DND-41 (cell line): Measurements from ENCODE around the gene PTPRN2.

Experiments
- ATAC-seq: fragments of 200-7000 bp; cut with Tn5 transposase; 3 replicates; pipeline ENCODE4 v1.9.1; 2021; ENCODE audit warnings: low read depth; ENCODE audit not compliant: insufficient read depth
- DNase-seq: peaks from one replicate; pipeline ENCODE4 v3.0.0-alpha.2; 2020
- H2AFZ ChIP-seq: 2 replicates; pipeline ENCODE4 v1.6.0; 2012; ENCODE audit warnings: low read depth, low read length
- H3K27ac ChIP-seq: 2 replicates; pipeline ENCODE4 v1.5.1; 2012; ENCODE audit warnings: low read length, inconsistent platforms
- H3K27me3 ChIP-seq: fragments of 200-600 bp; sonication (generic); 2 replicates; pipeline ENCODE4 v1.6.0; 2012; ENCODE audit warnings: low read length, mild to moderate bottlenecking, inconsistent platforms; ENCODE audit not compliant: insufficient read depth, poor library complexity
- H3K36me3 ChIP-seq: 2 replicates; pipeline ENCODE4 v1.5.1; 2012; ENCODE audit warnings: low read length, inconsistent platforms; ENCODE audit not compliant: insufficient read depth
- H3K4me1 ChIP-seq: 2 replicates; pipeline ENCODE4 v1.5.1; 2012; ENCODE audit warnings: mild to moderate bottlenecking, low read length; ENCODE audit not compliant: insufficient read depth
- H3K4me2 ChIP-seq: 2 replicates; pipeline ENCODE4 v1.6.0; 2012; ENCODE audit warnings: mild to moderate bottlenecking, moderate library complexity, low read length, inconsistent platforms; ENCODE audit not compliant: insufficient read depth
- H3K4me3 ChIP-seq, 2 experiments: fragments of 200-600 bp in 1 of 2; shearing (Covaris generic) in 1 of 2; 2 replicates each; pipeline ENCODE4 v1.5.1; 2012 to 2016; ENCODE audit warnings: inconsistent platforms in 2 of 2, low read length in 2 of 2, mild to moderate bottlenecking in 2 of 2, low read depth in 1 of 2, moderate library complexity in 1 of 2
- H3K79me2 ChIP-seq: 2 replicates; pipeline ENCODE4 v1.6.0; 2012; ENCODE audit warnings: low read length, inconsistent platforms; ENCODE audit not compliant: insufficient read depth
- H3K9ac ChIP-seq: 2 replicates; pipeline ENCODE4 v1.6.0; 2012; ENCODE audit warnings: low read depth, mild to moderate bottlenecking, inconsistent platforms, low read length, moderate library complexity
- H3K9me3 ChIP-seq: 2 replicates; pipeline ENCODE4 v1.5.1; 2012; ENCODE audit warnings: low read length, moderate library complexity, mild to moderate bottlenecking, inconsistent platforms; ENCODE audit not compliant: insufficient read depth, severe bottlenecking
- H4K20me1 ChIP-seq: 2 replicates; pipeline ENCODE4 v1.6.0; 2012; ENCODE audit warnings: low read length; ENCODE audit not compliant: insufficient read depth
- EZH2 ChIP-seq: IDR thresholded peaks from 3 replicates; pipeline ENCODE4 v1.6.1; 2012; ENCODE audit warnings: borderline replicate concordance, low read depth, mild to moderate bottlenecking, moderate library complexity, low read length, inconsistent platforms; ENCODE audit not compliant: severe bottlenecking
- TF ChIP-seq, protein P1 (sequence below): IDR thresholded peaks from 2 replicates; pipeline ENCODE4 v1.5.1; 2012; ENCODE audit warnings: borderline replicate concordance, low read length, moderate library complexity, mild to moderate bottlenecking; ENCODE audit not compliant: poor library complexity, severe bottlenecking; ENCODE audit errors: extremely low read depth

PTPRN2 gene

DNA sequence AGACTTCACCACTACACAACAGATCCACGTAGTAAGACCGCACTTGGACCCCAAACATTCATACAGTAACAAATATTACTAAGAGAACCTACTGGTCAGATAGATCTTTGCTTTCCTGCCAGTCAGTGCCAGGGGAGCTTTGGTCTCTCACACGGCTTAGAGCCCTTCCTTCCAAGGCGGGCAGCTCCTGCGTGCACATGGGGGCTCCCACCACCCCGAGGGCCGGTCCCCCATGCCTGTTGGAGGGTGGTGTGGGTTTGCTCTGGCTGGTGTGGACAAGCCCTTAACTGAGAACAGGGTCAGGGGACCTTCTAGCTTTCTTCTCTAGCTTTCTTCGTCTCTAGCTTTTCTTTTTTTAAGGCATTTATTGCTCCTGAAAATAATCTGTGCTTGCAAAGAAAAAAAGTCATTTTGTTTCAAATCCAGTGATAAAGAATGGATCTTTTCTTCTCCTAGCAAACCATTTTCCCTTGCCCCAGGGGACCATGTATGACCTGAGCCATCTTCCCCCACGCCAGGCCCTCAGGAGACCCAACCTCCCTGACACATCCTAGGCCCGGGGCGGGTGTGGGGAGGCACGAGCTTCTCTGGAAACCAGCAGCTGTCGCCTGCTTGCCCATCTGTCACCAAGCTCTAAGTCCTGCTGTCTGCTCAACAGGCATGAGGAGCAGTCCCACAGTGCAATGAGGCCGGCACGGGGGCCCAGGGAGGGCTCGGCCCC lies 591.1 kb downstream of the PTPRN2 start:
- Histone ChIP-seq H3K27ac (no peak overlapping the region), H3K79me2 (no peaks in the 10 kb centered on the region), H3K36me3 (no peaks in the 10 kb centered on the region), H3K4me3 (no peak overlapping the region), H3K4me1 (no peaks in the 10 kb centered on the region), H3K4me2 (no peak overlapping the region), H3K27me3 (no peaks in the 10 kb centered on the region), H4K20me1 (0 out of 2 replicates have a peak, but pooled peaks cover 4% of the 10 kb centered on the region), H3K9me3 (no peaks in the 10 kb centered on the region), H2AFZ (no peak overlapping the region), H3K9ac (no peak overlapping the region)
- no peak for TF ChIP-seq EZH2
- TF ChIP-seq, protein P1, sequence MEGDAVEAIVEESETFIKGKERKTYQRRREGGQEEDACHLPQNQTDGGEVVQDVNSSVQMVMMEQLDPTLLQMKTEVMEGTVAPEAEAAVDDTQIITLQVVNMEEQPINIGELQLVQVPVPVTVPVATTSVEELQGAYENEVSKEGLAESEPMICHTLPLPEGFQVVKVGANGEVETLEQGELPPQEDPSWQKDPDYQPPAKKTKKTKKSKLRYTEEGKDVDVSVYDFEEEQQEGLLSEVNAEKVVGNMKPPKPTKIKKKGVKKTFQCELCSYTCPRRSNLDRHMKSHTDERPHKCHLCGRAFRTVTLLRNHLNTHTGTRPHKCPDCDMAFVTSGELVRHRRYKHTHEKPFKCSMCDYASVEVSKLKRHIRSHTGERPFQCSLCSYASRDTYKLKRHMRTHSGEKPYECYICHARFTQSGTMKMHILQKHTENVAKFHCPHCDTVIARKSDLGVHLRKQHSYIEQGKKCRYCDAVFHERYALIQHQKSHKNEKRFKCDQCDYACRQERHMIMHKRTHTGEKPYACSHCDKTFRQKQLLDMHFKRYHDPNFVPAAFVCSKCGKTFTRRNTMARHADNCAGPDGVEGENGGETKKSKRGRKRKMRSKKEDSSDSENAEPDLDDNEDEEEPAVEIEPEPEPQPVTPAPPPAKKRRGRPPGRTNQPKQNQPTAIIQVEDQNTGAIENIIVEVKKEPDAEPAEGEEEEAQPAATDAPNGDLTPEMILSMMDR: no peak
- DNase-seq (no peak), ATAC-seq (no peak)

DNA sequence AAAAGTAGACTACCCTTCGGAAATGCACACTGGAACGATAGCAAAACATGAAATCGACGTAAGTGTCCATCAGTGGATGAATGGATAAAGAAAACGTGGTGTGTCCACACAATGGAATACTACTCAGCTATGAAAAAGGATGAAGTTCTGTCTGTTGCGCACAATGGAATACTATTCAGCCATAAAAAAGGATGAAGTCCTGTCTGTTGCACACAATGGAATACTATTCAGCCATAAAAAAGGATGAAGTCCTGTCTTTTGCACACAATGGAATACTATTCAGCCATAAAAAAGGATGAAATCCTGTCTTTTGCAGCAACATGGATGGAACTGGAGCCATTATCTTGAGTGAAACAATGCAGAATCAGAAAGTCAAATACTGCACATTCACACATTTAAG lies 591.8 kb downstream of the PTPRN2 start:
- Histone ChIP-seq H3K36me3 (no peaks in the 10 kb centered on the region), H3K9ac (no peak overlapping the region), H3K79me2 (no peaks in the 10 kb centered on the region), H3K4me2 (no peak overlapping the region), H3K4me1 (no peaks in the 10 kb centered on the region), H3K9me3 (no peaks in the 10 kb centered on the region), H4K20me1 (0 out of 2 replicates have a peak, but pooled peaks cover 4% of the 10 kb centered on the region), H3K27ac (no peak overlapping the region), H3K27me3 (no peaks in the 10 kb centered on the region), H2AFZ (no peak overlapping the region), H3K4me3 (no peak overlapping the region)
- ATAC-seq (no peak), DNase-seq (no peak)
- TF ChIP-seq, protein P1: no peak
- TF ChIP-seq EZH2: no peak

DNA sequence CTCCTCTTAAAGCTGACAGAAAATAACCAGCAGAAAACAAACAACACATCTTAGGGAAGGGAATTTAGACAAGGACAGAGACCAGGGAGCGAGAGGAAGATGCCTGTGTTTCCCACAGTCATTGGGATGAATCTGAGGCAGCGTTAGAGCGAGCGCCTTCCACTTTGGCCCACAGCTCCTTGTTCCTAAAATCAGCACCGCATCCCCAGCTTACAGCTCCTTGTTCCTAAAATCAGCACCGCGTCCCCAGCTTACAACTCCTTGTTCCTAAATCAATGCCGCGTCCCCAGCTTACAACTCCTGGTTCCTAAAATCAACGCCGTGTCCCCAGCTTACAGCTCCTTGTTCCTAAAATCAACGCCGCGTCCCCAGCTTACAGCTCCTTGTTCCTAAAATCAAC lies 593.3 kb downstream of the PTPRN2 start:
- Histone ChIP-seq H3K9ac (no peak overlapping the region), H3K4me3 (no peak overlapping the region), H3K27ac (no peak overlapping the region), H2AFZ (no peak overlapping the region), H3K27me3 (no peaks in the 10 kb centered on the region), H3K4me1 (no peaks in the 10 kb centered on the region), H3K4me2 (no peak overlapping the region), H3K36me3 (no peaks in the 10 kb centered on the region), H3K79me2 (no peaks in the 10 kb centered on the region), H4K20me1 (0 out of 2 replicates have a peak, but pooled peaks cover 1% of the 10 kb centered on the region), H3K9me3 (no peaks in the 10 kb centered on the region)
- DNase-seq (no peak), ATAC-seq (no peak)
- no peak for TF ChIP-seq EZH2
- TF ChIP-seq, protein P1: no peak
